HCT116 (cell line): ENCODE data around the gene DHCR7. TPM values are rescaled to one million over a fixed set of nuclear protein-coding genes. Genes with fewer than 3 reads are reported as not detected.

Experiments used
- ATAC-seq: fragments of 200-7000 bp; cut with Tn5 transposase; 2 replicates; pipeline ENCODE4 v1.9.1; 2020; ENCODE audit warnings: mild to moderate bottlenecking, moderate library complexity
- BruUV-seq: library from RNA; stranded (reverse); fragments of 400-500 nt; replicated peaks from 2 replicates; lab custom pipeline; 2021; lab: Mats Ljungman, UMichigan
- CTCF ChIA-PET: fragments of 300-600 bp; sonication (Branson Sonifier 250); formaldehyde crosslinking; loops from one replicate; lab custom pipeline; 2021; ENCODE audit warnings: antibody characterized with exemption; lab: Charles Lee
- POLR2A ChIA-PET: fragments of 300-600, 350-600 bp; sonication (Branson Sonifier 250); formaldehyde crosslinking; loops from one replicate; lab custom pipeline; 2021; ENCODE audit warnings: antibody characterized with exemption; lab: Charles Lee
- RAD21 ChIA-PET, 2 experiments: fragments of 300-600 bp; sonication (Branson Sonifier 250); formaldehyde crosslinking; loops; one replicate each; lab custom pipeline; 2023; ENCODE audit warnings: low total read pairs in 2 of 2; ENCODE audit not compliant: uncharacterized antibody in 2 of 2, unreplicated experiment in 2 of 2, low non-redundant PET in 1 of 2; lab: Charles Lee
- DNase-seq: peaks from one replicate; pipeline ENCODE4 v3.0.0-alpha.2; 2010; ENCODE audit warnings: low read depth, low spot score
- H2AFZ ChIP-seq: fragments of 200-600 bp; shearing (Covaris generic), sonication (generic); 2 replicates; pipeline ENCODE4 v1.6.1; 2017; ENCODE audit warnings: low read depth, mixed run types, mixed read lengths, antibody characterized with exemption, low read length; ENCODE audit not compliant: poor library complexity, severe bottlenecking
- H3K27ac ChIP-seq: 2 replicates; pipeline ENCODE4 v1.5.1; 2012; ENCODE audit warnings: low read depth, low read length
- H3K27me3 ChIP-seq: fragments of 200-600 bp; sonication (generic); 2 replicates; pipeline ENCODE4 v1.6.1; 2016; ENCODE audit warnings: mixed run types, low read length, mixed read lengths; ENCODE audit not compliant: insufficient read depth
- H3K36me3 ChIP-seq, 2 experiments: fragments of 200-500 bp in 1 of 2; fragments of 200-600 bp in 1 of 2; sonication (Bioruptor generic) in 1 of 2; sonication (generic) in 1 of 2; 2 replicates each; pipeline versions ENCODE4 v1.5.1 to v1.6.1; 2014 to 2016; ENCODE audit warnings: low read length in 2 of 2, inconsistent platforms in 1 of 2, mixed read lengths in 1 of 2, mixed run types in 1 of 2; ENCODE audit not compliant: insufficient read depth in 2 of 2, control insufficient read depth in 1 of 2
- H3K4me1 ChIP-seq, 2 experiments: fragments of 200-600 bp in 1 of 2; sonication (generic) in 1 of 2; 2 replicates each; pipeline versions ENCODE4 v1.5.1 to v1.6.1; 2012 to 2017; ENCODE audit warnings: low read length in 2 of 2, inconsistent platforms in 1 of 2, mild to moderate bottlenecking in 1 of 2, mixed read lengths in 1 of 2, mixed run types in 1 of 2, moderate library complexity in 1 of 2; ENCODE audit not compliant: insufficient read depth in 2 of 2, control insufficient read depth in 1 of 2
- H3K4me2 ChIP-seq: fragments of 200-600 bp; sonication (generic); 2 replicates; pipeline ENCODE4 v1.6.1; 2017; ENCODE audit warnings: mixed run types, low read length, mixed read lengths
- H3K4me3 ChIP-seq, 2 experiments: fragments of 200-600 bp in 1 of 2; sonication (generic) in 1 of 2; replicated peaks in 1 of 2; 2 replicates each; pipeline ENCODE4 v1.5.1; 2011 to 2016; ENCODE audit warnings: low read length in 2 of 2, control low read depth in 1 of 2, low read depth in 1 of 2, mild to moderate bottlenecking in 1 of 2, mixed read lengths in 1 of 2, mixed run types in 1 of 2
- H3K79me2 ChIP-seq: fragments of 200-600 bp; sonication (generic); 2 replicates; pipeline ENCODE4 v1.6.1; 2017; ENCODE audit warnings: mild to moderate bottlenecking, mixed run types, low read length, moderate library complexity, mixed read lengths; ENCODE audit not compliant: insufficient read depth
- H3K9ac ChIP-seq: fragments of 200-600 bp; sonication (generic); 2 replicates; pipeline ENCODE4 v1.6.1; 2016; ENCODE audit warnings: low read length, mixed read lengths
- H3K9me2 ChIP-seq: fragments of 200-600 bp; sonication (generic), shearing (Covaris generic); 2 replicates; pipeline ENCODE4 v1.6.1; 2017; ENCODE audit warnings: mixed run types, mild to moderate bottlenecking, moderate library complexity; ENCODE audit not compliant: insufficient read depth
- H3K9me3 ChIP-seq, 2 experiments: fragments of 200-500 bp in 1 of 2; fragments of 200-600 bp in 1 of 2; sonication (Bioruptor generic) in 1 of 2; sonication (generic) in 1 of 2; 2 replicates each; pipeline ENCODE4 v1.6.1; 2014 to 2017; ENCODE audit warnings: low read length in 2 of 2, mixed read lengths in 2 of 2, inconsistent platforms in 1 of 2, low read depth in 1 of 2, mild to moderate bottlenecking in 1 of 2, mixed run types in 1 of 2, moderate library complexity in 1 of 2; ENCODE audit not compliant: control insufficient read depth in 1 of 2, insufficient read depth in 1 of 2
- H4K20me1 ChIP-seq: fragments of 200-600 bp; sonication (generic), shearing (Covaris generic); 2 replicates; pipeline ENCODE4 v1.6.1; 2017; ENCODE audit warnings: mixed run types, mild to moderate bottlenecking, moderate library complexity; ENCODE audit not compliant: insufficient read depth
- ELF1 ChIP-seq: IDR thresholded peaks from 2 replicates; pipeline ENCODE4 v1.6.1; 2012; ENCODE audit warnings: low read depth, borderline replicate concordance
- JUND ChIP-seq: IDR thresholded peaks from 2 replicates; pipeline ENCODE4 v1.6.1; 2012
- POLR2AphosphoS5 ChIP-seq: IDR thresholded peaks from 2 replicates; pipeline ENCODE4 v1.6.1; 2011; ENCODE audit warnings: mild to moderate bottlenecking, low read depth, low read length, moderate library complexity
- TCF7L2 ChIP-seq: IDR thresholded peaks from 2 replicates; pipeline ENCODE4 v1.7.0; 2011; ENCODE audit warnings: borderline replicate concordance, inconsistent platforms; ENCODE audit not compliant: insufficient read depth, insufficient read length; ENCODE audit errors: extremely low read depth
- intact Hi-C: fragments of 100-400 bp; cut with micrococcal nuclease; formaldehyde crosslinking; loops from 2 replicates; pipeline ENCODE4 v1.10.0; 2022
- total RNA-seq: library from RNA; stranded (reverse); gene quantifications from one replicate; pipeline ENCODE4 v1.2.1, GENCODE V29; 2021; ENCODE audit not compliant: unreplicated experiment
- TF ChIP-seq, protein P1 (sequence below), 3 experiments: fragments of 200-600 bp in 1 of 3; sonication (generic) in 1 of 3; IDR thresholded peaks in 2 of 3; conservative IDR thresholded peaks in 1 of 3; 2 replicates each; pipeline ENCODE4 v1.5.1; 2012 to 2017; ENCODE audit warnings: low read depth in 2 of 3, low read length in 2 of 3, antibody characterized with exemption in 1 of 3, borderline replicate concordance in 1 of 3, control low read depth in 1 of 3, mild to moderate bottlenecking in 1 of 3, mixed read lengths in 1 of 3, mixed run types in 1 of 3, moderate library complexity in 1 of 3; ENCODE audit not compliant: insufficient read depth in 1 of 3

DHCR7 gene
- total RNA-seq, 1 experiment from 2014 or later, result 115 TPM

- no peaks in the 10 kb centered on the region for H3K9me2 ChIP-seq
- H3K4me3 ChIP-seq, result no peak overlapping the region
- no peaks in the 10 kb centered on the region for H3K4me1 ChIP-seq
- H3K79me2 ChIP-seq, result no peaks in the 10 kb centered on the region
- DNase-seq, result no peak
- no peaks in the 10 kb centered on the region for H4K20me1 ChIP-seq
- no peaks in the 10 kb centered on the region for H3K27me3 ChIP-seq
- RAD21 ChIA-PET, result no interaction called here
- peaks cover 2 to 5% of the 10 kb centered on the region in 2 experiments; a peak in 2 of 4 replicates for H3K36me3 ChIP-seq
- no peak overlapping the region for H3K9ac ChIP-seq
- no peak overlapping the region for H3K27ac ChIP-seq
- no peak overlapping the region for H2AFZ ChIP-seq
- BruUV-seq, result no TSS peak
- intact Hi-C loops, result no loop called here
- CTCF ChIA-PET, result no interaction called here
- H3K4me2 ChIP-seq, result no peak overlapping the region
- ATAC-seq, result no peak
- no peaks in the 10 kb centered on the region for H3K9me3 ChIP-seq
- POLR2A ChIA-PET, result no interaction called here
- no peak for TF ChIP-seq TCF7L2
Measured at GRCh38 chr11:71476031-71476430, 27.8 kb upstream of the DHCR7 start.

GRCh38 chr11:71474771-71475483 is 26.7 kb upstream of the DHCR7 start:
- TF ChIP-seq POLR2AphosphoS5 (no peak), JUND (no peak), ELF1 (no peak)
- TF ChIP-seq, protein P1, sequence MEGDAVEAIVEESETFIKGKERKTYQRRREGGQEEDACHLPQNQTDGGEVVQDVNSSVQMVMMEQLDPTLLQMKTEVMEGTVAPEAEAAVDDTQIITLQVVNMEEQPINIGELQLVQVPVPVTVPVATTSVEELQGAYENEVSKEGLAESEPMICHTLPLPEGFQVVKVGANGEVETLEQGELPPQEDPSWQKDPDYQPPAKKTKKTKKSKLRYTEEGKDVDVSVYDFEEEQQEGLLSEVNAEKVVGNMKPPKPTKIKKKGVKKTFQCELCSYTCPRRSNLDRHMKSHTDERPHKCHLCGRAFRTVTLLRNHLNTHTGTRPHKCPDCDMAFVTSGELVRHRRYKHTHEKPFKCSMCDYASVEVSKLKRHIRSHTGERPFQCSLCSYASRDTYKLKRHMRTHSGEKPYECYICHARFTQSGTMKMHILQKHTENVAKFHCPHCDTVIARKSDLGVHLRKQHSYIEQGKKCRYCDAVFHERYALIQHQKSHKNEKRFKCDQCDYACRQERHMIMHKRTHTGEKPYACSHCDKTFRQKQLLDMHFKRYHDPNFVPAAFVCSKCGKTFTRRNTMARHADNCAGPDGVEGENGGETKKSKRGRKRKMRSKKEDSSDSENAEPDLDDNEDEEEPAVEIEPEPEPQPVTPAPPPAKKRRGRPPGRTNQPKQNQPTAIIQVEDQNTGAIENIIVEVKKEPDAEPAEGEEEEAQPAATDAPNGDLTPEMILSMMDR (IDR thresholded peaks at IDR 0.05 in 2 of 3, conservative IDR thresholded peaks at IDR 0.05 in 1 of 3; ENCODE audit: borderline replicate concordance in 1 of 3, insufficient read depth in 1 of 3, low read depth in 2 of 3, low read length in 2 of 3), result no peak
- ChIA-PET RAD21 (no interaction called here), POLR2A (no interaction called here), CTCF (no interaction called here)
- Histone ChIP-seq H2AFZ (no peak overlapping the region), H3K4me3 (no peak overlapping the region), H3K9ac (no peak overlapping the region), H4K20me1 (no peaks in the 10 kb centered on the region), H3K4me1 (no peaks in the 10 kb centered on the region), H3K4me2 (no peak overlapping the region), H3K27me3 (no peaks in the 10 kb centered on the region), H3K9me3 (no peaks in the 10 kb centered on the region), H3K36me3 (peaks cover 2 to 5% of the 10 kb centered on the region in 2 experiments; a peak in 2 of 4 replicates), H3K79me2 (no peaks in the 10 kb centered on the region), H3K9me2 (no peaks in the 10 kb centered on the region), H3K27ac (no peak overlapping the region)
- ATAC-seq (no peak), DNase-seq (no peak)
- intact Hi-C loops, result no loop called here
- no TSS peak for BruUV-seq
